Transverse colon (tissue), 4 donors: Measurements from ENCODE around the gene RABGAP1L. TPM values are rescaled to one million over a fixed set of nuclear protein-coding genes. Genes with fewer than 3 reads are reported as not detected.

Experiments used
- DNase-seq: peaks from one replicate; pipeline ENCODE4 v3.0.0-alpha.2; 2019
- H3K27ac ChIP-seq, 4 donors: fragments of 200-600 bp; sonication (generic); 2 replicates each; pipeline ENCODE4 v1.5.1; 2016 to 2018; ENCODE audit warnings: inconsistent platforms in 4 of 4
- H3K27me3 ChIP-seq: fragments of 200-600 bp; sonication (generic); 2 replicates; pipeline ENCODE4 v1.5.1; 2017; ENCODE audit warnings: inconsistent platforms
- H3K36me3 ChIP-seq, 4 donors: fragments of 200-600 bp; sonication (generic); 2 replicates each; pipeline ENCODE4 v1.5.1; 2017 to 2019; ENCODE audit warnings: inconsistent platforms in 4 of 4
- H3K4me1 ChIP-seq, 4 donors: fragments of 200-600 bp; sonication (generic); 2 replicates each; pipeline ENCODE4 v1.5.1; 2017 to 2020; ENCODE audit warnings: inconsistent platforms in 4 of 4
- H3K4me3 ChIP-seq, 4 donors: fragments of 200-600 bp; sonication (generic); 1 replicate in 1 of 4; 2 replicates in 3 of 4; pipeline versions ENCODE4 v1.5.1 to v1.6.1; 2017 to 2019; ENCODE audit warnings: inconsistent platforms in 4 of 4
- H3K9me3 ChIP-seq, 2 donors: fragments of 200-600 bp; sonication (generic); 2 replicates each; pipeline ENCODE4 v1.5.1; 2017 to 2019; ENCODE audit warnings: inconsistent platforms in 2 of 2
- CTCF ChIP-seq, 5 experiments: fragments of 200-600 bp in 3 of 5; fragments of 450-650 bp in 2 of 5; sonication (generic) in 3 of 5; IDR thresholded peaks; 1 replicate in 2 of 5; 2 replicates in 3 of 5; pipeline ENCODE4 v1.5.1; 2016 to 2017; ENCODE audit warnings: antibody characterized with exemption in 5 of 5, inconsistent platforms in 3 of 5, mild to moderate bottlenecking in 2 of 5, moderate library complexity in 1 of 5
- EP300 ChIP-seq: sonication (generic); formaldehyde crosslinking; IDR thresholded peaks from one replicate; pipeline ENCODE4 v1.6.1; 2017; ENCODE audit warnings: antibody characterized with exemption, low read depth
- POLR2A ChIP-seq: fragments of 450-650 bp; IDR thresholded peaks from one replicate; pipeline ENCODE4 v1.6.1; 2016; ENCODE audit warnings: antibody characterized with exemption, mild to moderate bottlenecking, moderate library complexity
- POLR2AphosphoS5 ChIP-seq, 3 donors: sonication (generic); formaldehyde crosslinking; IDR thresholded peaks; one replicate each; pipeline ENCODE4 v1.6.1; 2016; ENCODE audit warnings: antibody characterized with exemption in 3 of 3
- WGBS, 2 donors: methylation state at CpG; one replicate each; pipeline ENCODE4 v1.1.5; 2018; ENCODE audit warnings: low coverage in 1 of 2; 5-methylcytosine and 5-hydroxymethylcytosine counted together
- in situ Hi-C, 4 donors: fragments of 200-750 bp; cut with MboI; loops; one replicate each; pipeline versions ENCODE4 v1.15.0 to v1.15.1; 2017; ENCODE audit warnings: low sequenced_read_pairs in 3 of 4, low pct_ligation_motif_present in 1 of 4, low pct_unique_long_range_greater_than_20kb in 1 of 4
- intact Hi-C: fragments of 100-400 bp; cut with DNase I; formaldehyde crosslinking; loops from one replicate; pipeline ENCODE4 v1.15.1; 2023; ENCODE audit warnings: low total_unique reads
- total RNA-seq, 4 donors: library from RNA; depleted of rRNA; stranded (reverse); fragments of >200 nt; gene quantifications; one replicate each; pipeline ENCODE4 v1.1.0, GENCODE V29; 2016

RABGAP1L gene
- total RNA-seq, 4 donors from 2014 or later = 68.9 to 127 (median 99.9) TPM

- Histone ChIP-seq H3K4me3 (no peak overlapping the region), H3K9me3 (no peaks in the 10 kb centered on the region), H3K36me3 (peaks cover 0 to 3% (median 0%) of the 10 kb centered on the region in 4 donors), H3K4me1 (no peaks in the 10 kb centered on the region), H3K27ac (no peak overlapping the region), H3K27me3 (no peaks in the 10 kb centered on the region)
- in situ Hi-C loops = no loop called here
- DNase-seq = no peak
- TF ChIP-seq POLR2AphosphoS5 (IDR thresholded peaks at IDR 0.05) (no peak), CTCF (IDR thresholded peaks at IDR 0.05) (no peak), EP300 (no peak), POLR2A (no peak)
- intact Hi-C loops = no loop called here
Observed at GRCh38 chr1:174391716-174392115, 232.4 kb downstream of the RABGAP1L start.

- no peaks in the 10 kb centered on the region for H3K9me3 ChIP-seq
- peaks cover 0 to 3% (median 0%) of the 10 kb centered on the region in 4 donors for H3K36me3 ChIP-seq
- no peak overlapping the region for H3K27ac ChIP-seq
- TF ChIP-seq EP300 (no peak), POLR2A (no peak), POLR2AphosphoS5 (IDR thresholded peaks at IDR 0.05) (no peak), CTCF (IDR thresholded peaks at IDR 0.05) (no peak)
- no peak overlapping the region for H3K4me3 ChIP-seq
- H3K27me3 ChIP-seq = no peaks in the 10 kb centered on the region
- no peaks in the 10 kb centered on the region for H3K4me1 ChIP-seq
- intact Hi-C loops (no loop called here), in situ Hi-C loops (no loop called here)
- WGBS, 2 donors = 90 to 94% methylated on average over 4 of the region's 4 CpGs
- DNase-seq = no peak
Observed at GRCh38 chr1:174393885-174394284, 234.6 kb downstream of the RABGAP1L start.

GRCh38 chr1:174397261-174397660, 237.9 kb downstream of the RABGAP1L start:
- Histone ChIP-seq H3K4me1 (no peaks in the 10 kb centered on the region), H3K4me3 (no peak overlapping the region), H3K27me3 (no peaks in the 10 kb centered on the region), H3K36me3 (peaks cover 0 to 3% (median 0%) of the 10 kb centered on the region in 4 donors), H3K9me3 (no peaks in the 10 kb centered on the region), H3K27ac (no peak overlapping the region)
- TF ChIP-seq POLR2A (no peak), POLR2AphosphoS5 (IDR thresholded peaks at IDR 0.05) (no peak), CTCF (IDR thresholded peaks at IDR 0.05) (no peak), EP300 (no peak)
- 86 to 89% methylated on average over 1 of the region's 1 CpG for WGBS, 2 donors
- no peak for DNase-seq
- in situ Hi-C loops (no loop called here), intact Hi-C loops (no loop called here)

- DNase-seq = no peak
- 81 to 90% methylated on average over 2 to 4 of the region's 4 CpGs for WGBS, 2 donors
- Histone ChIP-seq H3K27me3 (no peaks in the 10 kb centered on the region), H3K4me1 (no peaks in the 10 kb centered on the region), H3K27ac (no peak overlapping the region), H3K36me3 (peaks cover 0 to 3% (median 0%) of the 10 kb centered on the region in 4 donors), H3K4me3 (no peak overlapping the region), H3K9me3 (no peaks in the 10 kb centered on the region)
- intact Hi-C loops (no loop called here), in situ Hi-C loops (no loop called here)
- TF ChIP-seq EP300 (no peak), POLR2AphosphoS5 (IDR thresholded peaks at IDR 0.05) (no peak), POLR2A (no peak), CTCF (IDR thresholded peaks at IDR 0.05) (no peak)
Observed at GRCh38 chr1:174398246-174398645, 238.9 kb downstream of the RABGAP1L start.
